HL-60 (cell line): ENCODE results near the gene FOXA3.

Source experiments
- DNase-seq, 2 experiments: peaks; one replicate each; pipeline ENCODE4 v3.0.0-alpha.2; 2010 to 2020; ENCODE audit warnings: low read depth in 1 of 2, low spot score in 1 of 2
- H3K27ac ChIP-seq: fragments of 250-450 bp; sonication (Bioruptor Pico); replicated peaks from 2 replicates; pipeline ENCODE4 v1.5.1; 2020; ENCODE audit warnings: mild to moderate bottlenecking, moderate library complexity
- H3K27me3 ChIP-seq: fragments of 250-450 bp; sonication (Bioruptor Pico); 2 replicates; pipeline ENCODE4 v1.5.1; 2021; ENCODE audit warnings: mild to moderate bottlenecking, moderate library complexity; ENCODE audit not compliant: insufficient read depth, poor library complexity, severe bottlenecking
- H3K4me3 ChIP-seq: replicated peaks from 2 replicates; pipeline ENCODE4 v1.5.1; 2011; ENCODE audit warnings: mild to moderate bottlenecking, control low read depth, low read length; ENCODE audit not compliant: insufficient read depth
- GABPA ChIP-seq: IDR thresholded peaks from 2 replicates; pipeline ENCODE4 v1.6.1; 2012; ENCODE audit warnings: low read depth
- POLR2AphosphoS5 ChIP-seq: IDR thresholded peaks from 2 replicates; pipeline ENCODE4 v1.6.1; 2012; ENCODE audit warnings: low read depth
- SPI1 ChIP-seq: IDR thresholded peaks from 2 replicates; pipeline ENCODE4 v1.6.1; 2012; ENCODE audit warnings: low read depth, mild to moderate bottlenecking, borderline replicate concordance
- TF ChIP-seq, protein P1 (sequence below): IDR thresholded peaks from 2 replicates; pipeline ENCODE4 v1.6.1; 2012; ENCODE audit warnings: low read depth; ENCODE audit not compliant: insufficient replicate concordance
- TF ChIP-seq, protein P2 (sequence below): IDR thresholded peaks from one replicate; pipeline ENCODE4 v1.5.1; 2011; ENCODE audit warnings: low read length, control low read depth, inconsistent platforms; ENCODE audit not compliant: insufficient read depth

Gene FOXA3

DNA sequence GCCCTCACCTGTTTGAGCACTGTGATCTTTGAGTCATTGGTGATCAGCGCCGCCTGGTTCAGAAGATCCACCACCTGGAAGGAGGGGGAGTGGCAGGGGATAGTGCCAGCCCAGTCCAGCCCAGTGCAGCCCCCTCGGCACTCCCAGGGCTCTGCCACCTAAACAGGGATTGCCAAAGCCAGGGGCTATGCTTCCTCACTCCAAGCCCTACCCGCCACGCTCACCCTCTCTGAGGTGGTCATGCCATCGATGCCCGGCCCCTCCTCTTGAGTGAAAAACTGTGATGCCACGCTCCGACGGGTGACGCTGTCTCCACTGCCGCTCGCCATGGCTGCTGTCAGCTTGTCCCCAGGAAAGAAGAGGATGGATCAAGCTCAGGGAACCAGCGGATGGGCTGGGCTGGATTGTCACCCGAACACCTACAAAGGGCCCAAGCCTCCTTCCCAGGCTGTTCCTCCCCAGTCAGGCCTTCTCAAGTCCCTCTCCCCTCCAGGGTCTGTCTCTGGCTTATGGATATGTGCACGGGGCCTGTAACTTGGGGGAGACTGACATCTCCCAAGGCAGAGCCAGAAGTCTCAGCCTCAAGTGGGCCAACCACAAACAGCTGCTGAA lies 9.9 kb upstream of the FOXA3 start:
- no peak for DNase-seq
- H3K27me3 ChIP-seq, result no peaks in the 10 kb centered on the region
- no peak overlapping the region for H3K27ac ChIP-seq
- TF ChIP-seq, protein P1, sequence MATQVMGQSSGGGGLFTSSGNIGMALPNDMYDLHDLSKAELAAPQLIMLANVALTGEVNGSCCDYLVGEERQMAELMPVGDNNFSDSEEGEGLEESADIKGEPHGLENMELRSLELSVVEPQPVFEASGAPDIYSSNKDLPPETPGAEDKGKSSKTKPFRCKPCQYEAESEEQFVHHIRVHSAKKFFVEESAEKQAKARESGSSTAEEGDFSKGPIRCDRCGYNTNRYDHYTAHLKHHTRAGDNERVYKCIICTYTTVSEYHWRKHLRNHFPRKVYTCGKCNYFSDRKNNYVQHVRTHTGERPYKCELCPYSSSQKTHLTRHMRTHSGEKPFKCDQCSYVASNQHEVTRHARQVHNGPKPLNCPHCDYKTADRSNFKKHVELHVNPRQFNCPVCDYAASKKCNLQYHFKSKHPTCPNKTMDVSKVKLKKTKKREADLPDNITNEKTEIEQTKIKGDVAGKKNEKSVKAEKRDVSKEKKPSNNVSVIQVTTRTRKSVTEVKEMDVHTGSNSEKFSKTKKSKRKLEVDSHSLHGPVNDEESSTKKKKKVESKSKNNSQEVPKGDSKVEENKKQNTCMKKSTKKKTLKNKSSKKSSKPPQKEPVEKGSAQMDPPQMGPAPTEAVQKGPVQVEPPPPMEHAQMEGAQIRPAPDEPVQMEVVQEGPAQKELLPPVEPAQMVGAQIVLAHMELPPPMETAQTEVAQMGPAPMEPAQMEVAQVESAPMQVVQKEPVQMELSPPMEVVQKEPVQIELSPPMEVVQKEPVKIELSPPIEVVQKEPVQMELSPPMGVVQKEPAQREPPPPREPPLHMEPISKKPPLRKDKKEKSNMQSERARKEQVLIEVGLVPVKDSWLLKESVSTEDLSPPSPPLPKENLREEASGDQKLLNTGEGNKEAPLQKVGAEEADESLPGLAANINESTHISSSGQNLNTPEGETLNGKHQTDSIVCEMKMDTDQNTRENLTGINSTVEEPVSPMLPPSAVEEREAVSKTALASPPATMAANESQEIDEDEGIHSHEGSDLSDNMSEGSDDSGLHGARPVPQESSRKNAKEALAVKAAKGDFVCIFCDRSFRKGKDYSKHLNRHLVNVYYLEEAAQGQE, result no peak
- no peak for TF ChIP-seq POLR2AphosphoS5
- TF ChIP-seq, protein P2, sequence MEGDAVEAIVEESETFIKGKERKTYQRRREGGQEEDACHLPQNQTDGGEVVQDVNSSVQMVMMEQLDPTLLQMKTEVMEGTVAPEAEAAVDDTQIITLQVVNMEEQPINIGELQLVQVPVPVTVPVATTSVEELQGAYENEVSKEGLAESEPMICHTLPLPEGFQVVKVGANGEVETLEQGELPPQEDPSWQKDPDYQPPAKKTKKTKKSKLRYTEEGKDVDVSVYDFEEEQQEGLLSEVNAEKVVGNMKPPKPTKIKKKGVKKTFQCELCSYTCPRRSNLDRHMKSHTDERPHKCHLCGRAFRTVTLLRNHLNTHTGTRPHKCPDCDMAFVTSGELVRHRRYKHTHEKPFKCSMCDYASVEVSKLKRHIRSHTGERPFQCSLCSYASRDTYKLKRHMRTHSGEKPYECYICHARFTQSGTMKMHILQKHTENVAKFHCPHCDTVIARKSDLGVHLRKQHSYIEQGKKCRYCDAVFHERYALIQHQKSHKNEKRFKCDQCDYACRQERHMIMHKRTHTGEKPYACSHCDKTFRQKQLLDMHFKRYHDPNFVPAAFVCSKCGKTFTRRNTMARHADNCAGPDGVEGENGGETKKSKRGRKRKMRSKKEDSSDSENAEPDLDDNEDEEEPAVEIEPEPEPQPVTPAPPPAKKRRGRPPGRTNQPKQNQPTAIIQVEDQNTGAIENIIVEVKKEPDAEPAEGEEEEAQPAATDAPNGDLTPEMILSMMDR, result no peak
- no peak for TF ChIP-seq SPI1
- TF ChIP-seq GABPA, result no peak
- no peak overlapping the region for H3K4me3 ChIP-seq

DNA sequence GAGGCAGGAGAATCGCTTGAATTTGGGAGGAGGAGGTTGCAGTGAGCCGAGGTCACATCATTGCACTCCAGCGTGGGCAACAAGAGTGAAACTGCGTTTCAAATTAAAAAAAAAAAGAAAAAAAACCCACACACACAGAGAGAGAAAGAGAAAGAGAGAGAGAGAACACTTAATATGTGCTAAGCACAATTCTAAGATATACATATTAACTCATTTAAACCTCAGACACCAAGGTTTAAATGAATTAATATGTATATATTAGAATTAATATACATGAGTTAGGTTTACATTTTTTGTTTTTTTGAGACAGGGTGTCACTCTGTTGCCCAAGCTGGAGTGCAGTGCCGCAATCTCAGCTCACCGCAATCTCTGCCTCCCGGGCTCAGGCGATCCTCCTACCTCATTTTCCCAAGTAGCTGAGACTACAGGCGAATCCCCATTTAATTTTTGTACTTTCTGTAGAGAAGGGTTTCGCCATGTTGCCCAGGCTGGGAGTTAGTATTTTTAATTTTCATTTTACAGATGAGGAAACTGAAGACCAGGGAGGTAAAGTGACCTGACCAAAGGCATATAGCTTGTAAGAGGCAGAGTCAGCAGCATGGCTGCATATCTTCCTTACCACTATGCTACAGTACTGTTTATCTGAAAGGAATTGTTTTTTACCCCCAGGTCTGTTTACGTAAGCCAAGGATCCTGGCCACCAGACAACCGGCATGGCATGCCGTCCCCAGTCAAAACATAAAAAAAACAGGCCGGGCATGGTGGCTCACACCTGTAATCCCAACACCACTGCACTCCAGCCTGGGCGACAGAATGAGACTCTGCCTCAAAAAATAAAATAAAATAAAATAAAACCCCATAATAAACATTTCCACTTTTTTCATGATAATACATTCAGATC lies 3.5 kb upstream of the FOXA3 start:
- TF ChIP-seq SPI1, result no peak
- TF ChIP-seq, protein P1, result no peak
- no peak for TF ChIP-seq POLR2AphosphoS5
- TF ChIP-seq, protein P2, result no peak
- no peak for TF ChIP-seq GABPA
- DNase-seq, result no peak
- Histone ChIP-seq H3K27me3 (peaks cover 19% of the 10 kb centered on the region), H3K4me3 (no peak overlapping the region), H3K27ac (no peak overlapping the region)

DNA sequence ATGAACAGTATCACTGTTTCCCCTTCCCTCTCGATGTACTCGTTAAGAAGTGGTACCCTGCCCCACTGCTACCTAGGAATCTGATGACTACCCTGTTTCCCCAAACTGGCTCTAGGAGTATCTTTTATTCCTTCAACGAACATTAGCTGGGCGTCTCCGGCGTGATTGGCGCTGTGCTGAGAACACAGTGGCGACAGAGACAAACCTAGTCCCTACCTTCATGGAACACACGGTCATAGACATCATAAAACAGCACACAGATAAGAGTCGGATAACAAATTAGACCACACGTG lies 1.9 kb upstream of the FOXA3 start:
- no peak for DNase-seq
- Histone ChIP-seq H3K27me3 (peaks cover 31% of the 10 kb centered on the region), H3K27ac (peak overlapping the region; percentile 76), H3K4me3 (peak overlapping the region; percentile 90)
- TF ChIP-seq, protein P1, result no peak
- TF ChIP-seq SPI1, result no peak
